Omental fat pad (tissue), 4 donors: ENCODE measurements around the gene ZC3HAV1. TPM values are rescaled to one million over a fixed set of nuclear protein-coding genes. Genes with fewer than 3 reads are reported as not detected.

Experiments
- ATAC-seq: fragments of 150-250 bp; one replicate; pipeline ENCODE4 v1.9.1; 2016; ENCODE audit warnings: mild to moderate bottlenecking, moderate library complexity; ENCODE audit not compliant: low FRiP score
- DNase-seq: peaks from one replicate; pipeline ENCODE4 v3.0.0-alpha.2; 2019; ENCODE audit warnings: low spot score
- total RNA-seq, 4 donors: library from RNA; depleted of rRNA; stranded (reverse); fragments of >200 nt; gene quantifications; one replicate each; pipeline ENCODE4 v1.1.0, GENCODE V29; 2016
- TF ChIP-seq, protein P1 (sequence below), 3 donors: fragments of 450-650 bp; IDR thresholded peaks; one replicate each; pipeline ENCODE4 v1.5.1; 2016 to 2017; ENCODE audit warnings: antibody characterized with exemption in 3 of 3, mild to moderate bottlenecking in 3 of 3, moderate library complexity in 2 of 3

The ZC3HAV1 gene
- total RNA-seq, 4 donors from 2014 or later, result 31.3 to 58.8 (median 50.8) TPM

DNA sequence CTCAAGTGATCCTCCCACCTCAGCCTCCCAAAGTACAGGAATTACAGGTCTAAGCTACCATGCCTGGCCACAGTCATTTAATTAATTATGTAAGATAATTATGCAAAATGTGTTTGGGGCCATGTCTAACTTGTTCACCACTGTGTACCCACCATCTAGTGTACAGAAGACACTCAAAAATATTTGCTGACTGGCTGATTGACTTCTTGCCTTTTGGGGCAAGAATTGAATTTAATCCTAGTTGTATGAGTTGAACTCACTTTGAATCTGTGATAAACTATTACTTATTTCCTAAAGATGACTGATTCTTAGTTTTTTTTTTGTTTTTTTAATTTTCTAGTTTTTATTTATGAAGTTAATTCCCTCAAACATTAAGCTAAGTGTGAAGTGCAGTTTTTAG, 57.9 kb downstream of the ZC3HAV1 start:
- TF ChIP-seq, protein P1, sequence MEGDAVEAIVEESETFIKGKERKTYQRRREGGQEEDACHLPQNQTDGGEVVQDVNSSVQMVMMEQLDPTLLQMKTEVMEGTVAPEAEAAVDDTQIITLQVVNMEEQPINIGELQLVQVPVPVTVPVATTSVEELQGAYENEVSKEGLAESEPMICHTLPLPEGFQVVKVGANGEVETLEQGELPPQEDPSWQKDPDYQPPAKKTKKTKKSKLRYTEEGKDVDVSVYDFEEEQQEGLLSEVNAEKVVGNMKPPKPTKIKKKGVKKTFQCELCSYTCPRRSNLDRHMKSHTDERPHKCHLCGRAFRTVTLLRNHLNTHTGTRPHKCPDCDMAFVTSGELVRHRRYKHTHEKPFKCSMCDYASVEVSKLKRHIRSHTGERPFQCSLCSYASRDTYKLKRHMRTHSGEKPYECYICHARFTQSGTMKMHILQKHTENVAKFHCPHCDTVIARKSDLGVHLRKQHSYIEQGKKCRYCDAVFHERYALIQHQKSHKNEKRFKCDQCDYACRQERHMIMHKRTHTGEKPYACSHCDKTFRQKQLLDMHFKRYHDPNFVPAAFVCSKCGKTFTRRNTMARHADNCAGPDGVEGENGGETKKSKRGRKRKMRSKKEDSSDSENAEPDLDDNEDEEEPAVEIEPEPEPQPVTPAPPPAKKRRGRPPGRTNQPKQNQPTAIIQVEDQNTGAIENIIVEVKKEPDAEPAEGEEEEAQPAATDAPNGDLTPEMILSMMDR (IDR thresholded peaks at IDR 0.05), result no peak
- DNase-seq (no peak), ATAC-seq (no peak)

DNA sequence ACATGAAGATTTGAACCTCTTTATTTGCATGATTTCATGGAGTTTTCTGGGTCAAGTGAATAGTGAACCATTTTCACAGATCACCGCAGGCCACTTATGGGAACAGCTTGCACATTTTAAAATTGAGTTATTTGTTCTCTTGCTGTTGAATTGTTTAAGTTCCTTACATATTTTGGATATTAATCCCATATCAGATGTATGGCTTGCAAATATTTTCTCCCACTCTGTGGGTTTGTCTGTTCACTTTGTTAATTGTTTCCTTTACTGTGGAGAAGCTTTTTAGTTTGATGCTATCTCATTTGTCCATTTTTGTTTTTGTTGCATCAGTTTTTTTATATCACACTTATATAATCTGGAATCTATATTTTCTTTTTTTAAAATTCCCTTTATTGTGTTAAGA, 59.6 kb downstream of the ZC3HAV1 start:
- TF ChIP-seq, protein P1 (IDR thresholded peaks at IDR 0.05), result no peak
- DNase-seq, result no peak
- ATAC-seq, result no peak

DNA sequence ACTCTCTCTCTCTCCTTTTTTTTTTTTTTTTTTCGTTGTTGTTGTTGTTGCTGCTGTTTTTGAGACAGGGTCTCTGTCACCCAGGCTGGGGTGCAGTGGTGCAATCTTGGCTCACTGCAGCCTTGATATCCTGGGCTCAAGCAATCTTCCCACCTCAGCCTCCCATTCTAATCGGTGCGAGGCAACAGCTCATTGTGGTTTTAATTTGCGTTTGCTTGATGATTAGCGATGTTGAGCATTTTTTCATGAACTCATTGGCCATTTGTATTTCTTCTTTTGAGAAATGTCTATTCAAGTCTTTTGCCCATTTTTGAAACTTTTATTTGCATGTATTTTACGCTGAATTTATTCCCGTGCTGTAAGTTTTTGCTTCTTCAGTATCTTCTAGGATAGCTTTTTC, 60.4 kb downstream of the ZC3HAV1 start:
- no peak for ATAC-seq
- TF ChIP-seq, protein P1 (IDR thresholded peaks at IDR 0.05), result no peak
- DNase-seq, result no peak

DNA sequence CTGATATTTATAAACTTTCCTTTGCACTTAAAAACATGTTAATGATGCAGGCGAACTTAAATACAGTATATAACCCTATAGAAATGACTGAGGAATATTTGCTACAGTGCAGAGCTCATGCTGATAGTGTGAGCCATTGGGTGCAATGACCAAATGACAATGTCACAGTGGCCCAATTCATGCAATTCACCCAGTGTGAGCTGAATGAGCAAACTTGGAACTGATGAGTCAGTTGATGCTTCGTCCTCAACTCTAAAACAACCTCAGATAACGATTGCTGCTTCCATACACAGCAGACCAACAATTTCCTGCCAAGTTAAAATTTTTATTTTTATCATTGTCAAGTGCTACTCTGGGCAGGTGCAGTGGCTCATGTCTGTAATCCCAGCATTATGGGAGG, 61.5 kb downstream of the ZC3HAV1 start:
- no peak for ATAC-seq
- no peak for DNase-seq
- TF ChIP-seq, protein P1 (IDR thresholded peaks at IDR 0.05), result no peak

DNA sequence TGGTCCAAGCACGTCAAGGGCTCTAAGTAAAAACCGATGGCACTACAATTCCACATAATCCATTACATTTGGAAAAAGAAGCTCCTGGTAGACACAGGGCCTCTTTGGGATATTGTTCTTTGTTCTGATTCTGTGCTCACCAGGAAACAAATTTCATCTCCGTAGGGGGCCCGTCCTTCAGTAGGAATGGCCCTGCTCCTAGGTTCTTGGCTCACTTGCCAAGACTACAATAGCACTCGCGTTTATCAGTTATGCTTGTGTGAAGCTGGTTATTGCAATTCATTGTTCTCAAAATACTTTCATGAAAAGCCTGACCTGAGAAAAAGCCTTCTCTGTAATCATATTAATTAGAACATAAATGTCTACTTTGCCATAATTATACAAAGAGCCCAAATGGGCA, 63.4 kb downstream of the ZC3HAV1 start:
- TF ChIP-seq, protein P1 (IDR thresholded peaks at IDR 0.05), result no peak
- DNase-seq (no peak), ATAC-seq (no peak)

DNA sequence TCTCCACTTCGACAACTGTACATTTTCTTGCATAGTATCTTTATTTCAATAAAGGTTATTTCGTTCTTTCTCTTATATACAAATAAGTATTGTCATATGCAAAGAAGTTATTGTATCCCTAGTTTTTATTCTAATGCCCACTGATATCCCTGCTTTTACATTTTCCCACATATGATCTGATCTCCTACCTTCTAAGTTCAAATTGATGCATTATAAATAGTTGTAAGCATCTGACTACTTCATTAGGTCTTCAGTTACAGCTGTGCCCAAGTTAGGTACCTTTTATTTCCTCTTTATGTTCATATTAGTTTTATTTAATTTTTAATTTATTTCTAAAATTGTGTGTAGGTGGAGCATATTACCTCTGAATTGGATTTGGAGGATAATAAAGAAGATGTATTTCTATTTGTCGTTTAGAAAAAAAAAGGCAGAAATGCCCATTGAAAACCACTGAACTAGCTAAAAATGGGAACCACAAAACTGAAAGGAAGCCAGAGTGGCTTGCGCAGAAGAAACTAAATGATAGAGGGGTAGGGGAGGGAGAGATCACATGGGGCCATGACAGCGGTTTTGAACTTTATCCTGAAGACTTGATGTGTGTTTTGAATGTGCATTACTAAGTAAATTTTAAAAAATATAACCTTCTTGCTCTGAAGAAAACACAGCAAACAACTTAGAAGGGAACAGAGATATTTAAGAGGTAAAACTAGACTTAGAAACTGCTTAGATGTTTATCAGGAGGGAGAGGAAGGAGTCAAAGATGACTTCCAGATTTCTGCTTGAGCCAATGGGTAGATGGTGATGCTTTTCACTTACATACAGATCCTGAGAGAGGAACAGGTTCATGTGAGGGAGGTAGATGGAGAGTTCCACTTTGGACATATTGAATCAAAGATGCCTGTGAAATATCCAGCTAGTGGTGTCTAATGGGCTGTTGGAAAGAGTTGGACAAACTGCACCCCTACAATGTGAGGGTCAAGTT, 64.4 kb downstream of the ZC3HAV1 start:
- DNase-seq, result no peak
- TF ChIP-seq, protein P1 (IDR thresholded peaks at IDR 0.05), result no peak
- ATAC-seq, result no peak
